AG10803 (cell line): ENCODE data around the gene BCAR3.
"Not testable (repeated sequence)": the region's sequence is repeated elsewhere in the genome, so short reads cannot be mapped to it uniquely, and the experiment has no call there.

Experiments
- DNase-seq: peaks from one replicate; pipeline ENCODE4 v3.0.0; 2010; ENCODE audit warnings: low read depth
- H3K4me3 ChIP-seq: 2 replicates; pipeline ENCODE4 v1.5.1; 2011; ENCODE audit warnings: mild to moderate bottlenecking, low read length, control low read depth
- TF ChIP-seq, protein P1 (sequence below): conservative IDR thresholded peaks from 2 replicates; pipeline ENCODE4 v1.5.1; 2011; ENCODE audit warnings: mild to moderate bottlenecking, low read length, control low read depth, inconsistent platforms

Gene BCAR3

DNA sequence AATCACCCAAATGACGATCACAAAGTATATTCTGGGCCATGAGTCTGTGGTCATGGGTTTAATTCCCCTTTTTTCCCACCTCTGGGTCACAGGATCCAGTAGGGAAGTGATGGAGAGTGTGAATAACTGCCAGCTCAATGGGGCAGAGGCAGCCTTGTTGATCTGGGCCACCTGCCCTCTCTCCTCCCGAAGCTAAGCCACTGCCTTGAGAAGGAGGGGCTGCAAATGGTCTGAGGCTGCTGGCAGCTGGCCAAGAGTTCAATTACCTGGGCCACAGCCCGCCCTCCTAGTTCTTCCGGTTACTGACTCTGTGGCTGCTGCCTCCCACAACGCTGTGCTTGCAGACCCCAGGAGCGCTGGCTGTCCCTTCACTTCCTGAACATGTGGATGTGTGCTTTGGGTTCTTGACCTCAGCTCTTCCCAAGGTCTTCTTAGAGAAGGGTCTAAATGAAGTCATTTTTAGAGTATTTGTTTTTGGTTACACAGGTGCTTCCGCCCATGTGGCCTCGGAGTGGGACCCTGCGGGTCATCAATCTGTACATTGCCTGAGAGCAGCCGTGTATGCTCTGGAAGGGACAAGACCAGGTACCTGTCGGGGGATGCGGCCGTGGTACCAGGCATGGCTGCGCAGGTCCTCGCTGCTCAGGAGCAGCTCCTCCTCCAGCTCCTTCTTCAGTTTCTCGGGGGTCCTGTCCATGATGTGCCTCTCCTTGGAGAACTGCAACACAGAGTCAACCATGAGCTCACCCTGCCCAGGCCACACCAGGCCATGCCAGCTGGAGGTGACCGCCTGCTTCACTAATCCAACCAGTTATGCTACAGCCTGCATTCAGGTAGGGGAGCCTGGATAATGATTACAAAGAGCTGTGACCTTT lies 89.7 kb downstream of the BCAR3 start:
- DNase-seq, result no peak

DNA sequence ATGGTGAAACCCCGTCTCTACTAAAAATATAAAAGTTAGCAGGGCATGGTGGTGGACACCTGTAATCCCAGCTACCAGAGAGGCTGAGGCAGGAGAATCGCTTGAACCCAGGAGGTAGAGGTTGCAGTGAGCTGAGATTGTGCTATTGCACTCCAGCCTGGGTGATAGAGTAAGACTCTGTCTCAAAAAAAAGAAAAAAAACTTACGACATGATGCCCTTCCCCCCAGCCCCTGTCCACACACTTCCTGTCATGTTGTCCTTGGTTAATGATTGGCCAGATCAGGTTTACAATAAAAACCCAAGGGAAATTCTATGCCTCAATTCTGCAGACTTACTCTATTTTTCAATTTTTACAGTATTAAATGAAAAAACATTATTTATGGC lies 90.4 kb downstream of the BCAR3 start:
- DNase-seq, H3K4me3 ChIP-seq: not testable (repeated sequence)

More for the DNA sequence above, 89.7 kb downstream of the BCAR3 start:
- H3K4me3 ChIP-seq, result no peak overlapping the region
- TF ChIP-seq, protein P1, sequence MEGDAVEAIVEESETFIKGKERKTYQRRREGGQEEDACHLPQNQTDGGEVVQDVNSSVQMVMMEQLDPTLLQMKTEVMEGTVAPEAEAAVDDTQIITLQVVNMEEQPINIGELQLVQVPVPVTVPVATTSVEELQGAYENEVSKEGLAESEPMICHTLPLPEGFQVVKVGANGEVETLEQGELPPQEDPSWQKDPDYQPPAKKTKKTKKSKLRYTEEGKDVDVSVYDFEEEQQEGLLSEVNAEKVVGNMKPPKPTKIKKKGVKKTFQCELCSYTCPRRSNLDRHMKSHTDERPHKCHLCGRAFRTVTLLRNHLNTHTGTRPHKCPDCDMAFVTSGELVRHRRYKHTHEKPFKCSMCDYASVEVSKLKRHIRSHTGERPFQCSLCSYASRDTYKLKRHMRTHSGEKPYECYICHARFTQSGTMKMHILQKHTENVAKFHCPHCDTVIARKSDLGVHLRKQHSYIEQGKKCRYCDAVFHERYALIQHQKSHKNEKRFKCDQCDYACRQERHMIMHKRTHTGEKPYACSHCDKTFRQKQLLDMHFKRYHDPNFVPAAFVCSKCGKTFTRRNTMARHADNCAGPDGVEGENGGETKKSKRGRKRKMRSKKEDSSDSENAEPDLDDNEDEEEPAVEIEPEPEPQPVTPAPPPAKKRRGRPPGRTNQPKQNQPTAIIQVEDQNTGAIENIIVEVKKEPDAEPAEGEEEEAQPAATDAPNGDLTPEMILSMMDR, result no peak

DNA sequence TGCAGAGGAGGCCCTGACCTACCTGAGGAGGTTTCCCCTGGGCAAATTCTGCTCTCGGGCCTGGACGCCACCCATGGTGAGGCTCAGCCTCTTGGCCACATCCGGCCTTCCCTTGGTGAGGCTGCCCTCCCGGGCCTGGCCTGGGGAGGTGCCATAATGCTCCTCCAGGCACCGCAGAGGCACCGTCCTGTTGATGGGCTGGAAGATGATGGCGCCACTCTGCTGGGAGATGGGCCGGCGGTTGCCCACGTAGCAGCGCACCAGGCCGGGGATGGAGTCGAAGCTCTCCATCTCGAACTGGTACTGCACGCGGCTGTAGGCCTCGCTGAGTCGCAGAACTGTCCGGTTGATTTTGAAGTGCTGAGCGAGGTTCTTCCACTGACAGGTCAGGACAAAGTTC lies 92.7 kb downstream of the BCAR3 start:
- H3K4me3 ChIP-seq, result no peak overlapping the region
- TF ChIP-seq, protein P1, result no peak
- DNase-seq, result no peak

DNA sequence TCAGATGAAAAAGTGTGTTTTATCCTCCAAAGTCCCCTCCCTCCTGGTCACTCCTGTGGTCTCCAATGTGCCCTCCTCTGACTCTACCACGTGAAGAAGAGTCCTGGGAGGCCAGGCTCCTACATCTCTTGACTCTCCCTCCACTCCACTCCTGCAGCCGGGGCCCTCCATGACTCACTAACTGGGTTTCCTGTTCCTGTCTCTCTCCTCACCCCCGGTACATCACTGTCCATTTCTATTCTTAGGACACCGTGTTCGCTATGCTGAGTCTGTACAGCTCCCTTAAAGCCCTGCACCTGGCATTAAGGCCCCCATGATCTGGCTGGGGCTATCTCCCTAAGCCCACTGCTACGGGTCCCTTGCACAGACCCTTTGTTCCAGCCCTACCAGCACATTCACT lies 93.4 kb downstream of the BCAR3 start:
- DNase-seq, result no peak
- H3K4me3 ChIP-seq, result no peak overlapping the region
- TF ChIP-seq, protein P1, result no peak

- H3K4me3 ChIP-seq, result no peak overlapping the region
- TF ChIP-seq, protein P1, result no peak
- no peak for DNase-seq
Measured at GRCh38 chr1:93587354-93587753, 94.3 kb downstream of the BCAR3 start.

- TF ChIP-seq, protein P1, result no peak
- peak; percentile 56 for DNase-seq
- no peak overlapping the region for H3K4me3 ChIP-seq
Measured at GRCh38 chr1:93585059-93585966, 96.3 kb downstream of the BCAR3 start.

DNA sequence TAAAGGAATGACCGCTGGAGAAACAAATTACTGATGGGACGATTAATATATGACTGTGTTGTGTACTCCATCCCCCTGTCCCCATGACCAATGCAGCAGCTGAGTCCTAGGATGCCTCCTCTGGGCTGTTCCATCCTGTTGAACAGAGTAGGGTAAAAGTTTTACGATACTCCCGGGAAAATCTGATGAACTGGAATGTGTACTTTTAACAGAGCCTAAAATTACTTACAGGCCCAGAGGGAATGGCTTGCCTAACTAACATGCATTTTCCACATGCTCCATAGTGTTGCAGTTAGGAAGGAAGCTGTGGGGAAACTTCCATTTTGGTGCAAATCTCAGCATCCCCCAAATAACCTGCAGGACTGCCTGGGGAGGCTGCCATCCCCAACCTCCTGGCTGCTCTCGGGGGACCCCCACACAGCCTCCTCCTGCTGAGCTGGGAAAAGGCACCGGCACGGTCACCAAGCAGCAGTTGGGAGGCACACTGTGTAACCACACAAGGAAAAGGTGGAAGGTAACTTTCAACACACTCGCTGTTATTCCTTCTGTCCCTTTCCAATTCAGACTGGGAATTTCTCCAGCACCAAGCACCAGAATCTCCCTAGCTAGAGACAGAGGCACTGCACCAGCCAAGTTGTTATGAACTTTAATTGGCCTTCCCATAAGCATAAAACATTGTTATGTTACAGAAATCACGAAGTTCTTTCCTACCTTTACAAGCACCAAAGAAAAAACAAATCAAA lies 97.2 kb downstream of the BCAR3 start:
- TF ChIP-seq, protein P1, result no peak
- no peak overlapping the region for H3K4me3 ChIP-seq
- peak; percentile 78 for DNase-seq
